ENCODE measurements around the gene ZSWIM7.

DNA sequence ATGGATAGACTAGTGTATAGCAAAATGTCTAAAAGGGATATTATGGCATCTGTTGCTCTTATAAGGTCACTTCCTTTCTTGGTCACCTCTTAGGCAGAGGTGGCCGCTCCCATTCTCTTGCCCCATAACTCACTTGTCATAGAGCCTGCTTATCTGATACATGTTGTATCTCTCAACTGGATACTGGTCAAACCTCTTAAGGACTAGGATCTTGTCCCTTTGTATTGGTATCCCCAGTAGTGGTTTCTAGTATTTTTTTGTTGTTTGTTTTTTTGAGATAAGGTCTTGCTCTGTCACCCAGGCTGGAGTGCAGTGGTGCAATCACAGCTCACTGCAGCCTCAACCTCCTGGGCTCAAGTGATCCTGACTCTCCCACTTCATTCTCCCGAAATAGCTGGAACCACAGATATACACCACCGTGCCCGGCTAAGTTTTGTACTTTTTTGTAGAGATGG lies 27.0 kb downstream of the ZSWIM7 start:
- TF ChIP-seq CTCF (IDR thresholded peaks at IDR 0.05) = no peak
- TF ChIP-seq POLR2AphosphoS5 (IDR thresholded peaks at IDR 0.05) = no peak
- no peak for TF ChIP-seq POLR2A (IDR thresholded peaks at IDR 0.05)
- TF ChIP-seq EP300 (IDR thresholded peaks at IDR 0.05) = no peak

All from stomach (tissue), 4 donors.